HG03432 (cell line): ENCODE data around the gene POLR1E.

Experiments
- ATAC-seq: cut with Tn5 transposase; IDR thresholded peaks from one replicate; pipeline ENCODE4 v1.9.1; 2021; ENCODE audit warnings: mild to moderate bottlenecking, moderate library complexity; ENCODE audit not compliant: unreplicated experiment

Gene POLR1E

GRCh38 chr9:37531699-37532098, 46.0 kb downstream of the POLR1E start:
- peak; percentile 76 for ATAC-seq

- ATAC-seq, result no peak
Observed at GRCh38 chr9:37534412-37534811, 48.7 kb downstream of the POLR1E start.

GRCh38 chr9:37534901-37535300, 49.2 kb downstream of the POLR1E start:
- no peak for ATAC-seq

DNA sequence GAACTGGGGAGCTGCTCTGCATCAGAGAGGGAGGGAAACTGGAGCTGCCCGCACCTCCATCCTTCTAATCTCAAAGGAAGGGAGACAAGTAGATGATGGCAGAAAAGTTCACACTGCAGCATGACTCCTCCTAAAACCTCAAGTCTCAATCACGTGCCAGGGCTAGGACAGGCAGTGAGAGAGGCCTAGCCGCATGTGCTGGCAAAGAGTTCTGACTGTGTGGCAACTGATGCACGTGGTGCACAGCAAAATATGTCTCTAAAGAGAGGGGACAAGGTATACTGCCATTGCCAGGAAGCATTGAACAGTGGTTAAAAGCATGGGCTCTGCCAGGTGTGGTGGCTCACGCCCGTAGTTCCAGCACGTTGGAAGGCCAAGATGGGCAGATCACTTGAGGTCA, 52.4 kb downstream of the POLR1E start:
- ATAC-seq, result no peak

- ATAC-seq, result no peak
Observed at GRCh38 chr9:37539634-37540033, 53.9 kb downstream of the POLR1E start.

- ATAC-seq, result no peak
Observed at GRCh38 chr9:37540634-37541033, 54.9 kb downstream of the POLR1E start.

DNA sequence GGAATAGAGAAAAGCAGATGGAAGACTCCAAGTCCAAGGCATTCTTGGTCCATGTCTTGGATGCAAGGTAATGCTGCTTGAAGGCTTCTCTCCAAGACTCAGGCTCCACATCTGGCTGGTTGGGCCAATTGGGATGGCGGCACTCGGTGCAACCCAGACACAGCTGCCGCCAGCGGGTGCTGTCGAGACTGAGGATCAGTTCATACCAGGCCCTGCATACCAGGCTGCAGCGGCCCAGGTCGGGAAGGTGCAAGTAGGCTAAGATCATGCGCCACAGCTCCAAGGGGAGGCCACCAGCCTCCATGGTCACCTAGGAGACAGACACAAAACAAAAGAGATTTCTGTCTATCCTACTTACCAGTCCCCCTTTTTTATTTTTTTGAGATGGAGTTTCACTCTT, 55.7 kb downstream of the POLR1E start:
- no peak for ATAC-seq

- no peak for ATAC-seq
Observed at GRCh38 chr9:37542488-37542887, 56.7 kb downstream of the POLR1E start.

GRCh38 chr9:37542895-37543294, 57.1 kb downstream of the POLR1E start:
- no peak for ATAC-seq

GRCh38 chr9:37543468-37543867, 57.7 kb downstream of the POLR1E start:
- no peak for ATAC-seq

- ATAC-seq, result no peak
Observed at GRCh38 chr9:37547328-37547878, 61.7 kb downstream of the POLR1E start.

GRCh38 chr9:37549527-37549926, 63.8 kb downstream of the POLR1E start:
- ATAC-seq, result no peak

DNA sequence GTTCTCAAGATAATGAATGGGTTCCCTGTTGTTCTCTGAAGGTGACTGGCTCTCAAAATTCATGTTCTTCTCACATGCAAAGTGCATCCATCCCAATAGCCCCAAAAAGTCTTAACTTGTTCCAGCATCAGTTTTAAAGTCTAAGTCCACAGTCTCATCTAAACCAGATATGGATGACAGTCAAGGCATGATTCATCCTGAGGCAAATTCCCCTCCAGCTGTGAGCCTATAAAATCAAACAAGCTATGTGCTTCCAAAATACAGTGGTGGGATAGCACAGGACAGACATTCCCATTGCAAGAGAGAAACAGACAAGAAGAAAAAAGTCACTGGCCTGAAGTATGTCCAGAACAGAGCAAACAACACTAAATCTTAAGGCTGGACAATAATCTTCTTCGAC, 65.0 kb downstream of the POLR1E start:
- no peak for ATAC-seq

GRCh38 chr9:37551468-37551867, 65.7 kb downstream of the POLR1E start:
- ATAC-seq, result no peak

DNA sequence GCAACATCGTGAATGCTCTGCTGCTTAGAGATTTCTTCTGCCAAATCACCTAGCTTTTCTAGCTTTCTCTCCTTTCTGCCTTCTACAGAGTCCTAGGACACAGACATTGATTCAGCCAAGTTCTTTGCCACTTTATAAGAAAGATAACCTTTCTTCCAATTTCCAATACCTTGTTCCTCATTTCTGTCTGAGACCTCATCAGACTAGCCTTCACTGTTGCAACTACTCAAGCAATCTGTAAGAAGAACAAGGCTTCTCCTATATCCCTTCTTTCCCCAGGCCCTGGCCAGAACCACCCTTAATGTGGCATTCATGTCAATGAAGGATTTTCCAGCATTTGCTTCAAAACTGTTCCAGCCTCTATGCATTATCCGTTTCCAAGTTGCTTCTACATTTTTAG, 66.1 kb downstream of the POLR1E start:
- no peak for ATAC-seq
